DMS153 treated with DMSO at 0.1 percent for 48 hours (cell line): Measurements from ENCODE around the gene ABCF1.

Experiments used
- DNase-seq: peaks from one replicate; lab custom pipeline; 2025; ENCODE audit not compliant: unreplicated experiment; lab: John Stamatoyannopoulos, UW

The ABCF1 gene

DNA sequence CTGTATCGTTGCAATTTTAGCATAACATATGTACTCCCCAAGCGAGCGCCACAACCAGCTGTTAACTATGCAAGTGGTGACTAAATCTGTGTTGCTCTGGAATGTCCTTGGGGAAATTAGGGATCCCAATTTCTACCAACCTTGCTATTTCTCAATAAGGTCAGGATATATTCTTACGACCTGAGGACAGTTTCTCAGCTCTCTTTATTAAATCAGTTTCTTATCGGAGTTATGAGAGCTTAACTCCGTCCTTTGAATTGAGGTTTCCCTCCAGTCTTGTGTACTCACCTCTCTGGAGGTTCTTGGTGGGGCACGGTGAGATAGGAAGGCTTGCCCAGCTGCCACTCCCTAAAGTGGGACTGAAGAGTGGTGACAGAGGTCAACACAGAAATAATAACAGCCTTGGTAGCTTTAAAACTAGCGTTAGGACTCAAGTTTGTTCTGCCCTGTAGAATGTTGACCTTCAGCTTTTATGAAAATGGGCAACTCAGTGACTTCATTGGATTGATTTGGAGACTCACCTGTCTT is 47.1 kb downstream of the ABCF1 start:
- DNase-seq, result no peak

DNA sequence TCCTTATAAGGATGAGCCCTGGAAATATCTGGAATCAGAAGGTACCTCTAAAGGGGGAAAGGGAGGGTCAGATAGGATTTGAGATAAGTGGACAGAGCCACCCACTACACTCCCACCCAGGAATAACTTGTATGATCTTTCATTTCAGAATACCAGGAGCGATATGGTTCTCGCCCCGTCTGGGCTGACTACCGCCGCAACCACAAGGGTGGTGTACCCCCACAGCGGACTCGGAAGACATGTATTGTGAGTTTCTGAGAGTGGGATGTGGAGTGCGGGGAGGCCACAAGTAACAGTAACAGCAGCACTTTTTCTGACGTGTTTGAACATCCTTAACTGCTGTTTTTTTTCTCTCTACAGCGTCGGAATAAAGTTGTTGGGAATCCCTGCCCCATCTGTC is 48.3 kb downstream of the ABCF1 start:
- no peak for DNase-seq

DNA sequence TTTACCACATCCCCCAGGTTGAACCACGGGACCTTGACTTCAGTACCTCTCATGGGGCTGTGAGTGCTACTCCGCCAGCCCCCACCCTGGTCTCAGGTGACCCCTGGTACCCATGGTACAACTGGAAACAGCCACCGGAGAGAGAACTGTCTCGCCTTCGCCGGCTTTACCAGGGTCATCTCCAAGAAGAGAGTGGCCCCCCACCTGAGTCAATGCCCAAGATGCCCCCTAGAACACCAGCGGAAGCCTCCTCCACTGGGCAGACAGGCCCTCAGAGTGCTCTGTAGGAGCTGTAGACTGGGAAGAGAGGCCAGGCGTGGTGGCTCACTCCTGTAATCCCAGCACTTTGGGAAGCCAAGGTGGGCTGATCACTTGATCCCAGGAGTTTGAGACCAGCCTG is 54.3 kb downstream of the ABCF1 start:
- no peak for DNase-seq

DNA sequence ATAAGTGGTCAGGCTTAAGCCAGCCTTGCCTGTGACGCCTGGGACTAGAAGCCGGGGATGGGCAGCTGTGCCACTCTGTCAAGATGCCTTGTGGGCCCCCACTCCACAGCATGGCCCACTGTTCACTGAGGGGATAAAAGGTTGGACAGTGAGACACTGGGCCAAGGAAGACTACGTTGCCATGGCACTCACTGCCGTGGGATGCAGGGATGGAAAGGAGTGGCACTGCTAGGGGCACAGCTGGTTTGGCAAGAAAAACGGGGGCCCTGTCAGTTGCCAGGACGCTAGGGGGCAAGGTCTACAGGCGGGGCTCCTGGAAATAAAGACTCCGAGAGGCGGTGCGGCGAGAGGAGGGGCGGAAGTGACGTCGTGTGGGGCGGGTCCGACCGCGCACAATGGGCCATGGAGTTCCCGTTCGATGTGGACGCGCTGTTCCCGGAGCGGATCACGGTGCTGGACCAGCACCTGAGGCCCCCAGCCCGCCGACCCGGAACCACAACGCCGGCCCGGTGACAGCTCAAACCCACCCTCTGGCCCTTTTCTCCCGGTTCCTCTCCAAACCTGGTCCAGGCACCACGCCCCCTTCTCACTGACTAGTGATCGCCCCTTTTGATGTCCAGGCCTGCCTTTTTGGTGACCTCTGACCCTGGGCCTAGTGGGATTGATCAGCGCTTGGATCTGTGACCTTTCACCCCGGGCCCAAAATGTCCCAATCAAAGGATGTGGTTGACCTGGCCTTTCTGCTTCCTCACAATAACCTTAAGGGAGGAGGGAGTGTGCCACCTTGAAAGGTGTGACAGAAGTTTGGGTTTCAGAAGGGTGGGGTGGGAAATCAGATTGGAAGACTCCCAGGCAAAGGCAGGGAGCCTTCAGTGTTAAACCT is 55.5 kb downstream of the ABCF1 start, which contains the start of gene ATAT1:
Gene ATAT1 (plus strand): TSS at position 391 of the 883 bp plus-strand sequence.
- DNase-seq, result peak; percentile 52

DNA sequence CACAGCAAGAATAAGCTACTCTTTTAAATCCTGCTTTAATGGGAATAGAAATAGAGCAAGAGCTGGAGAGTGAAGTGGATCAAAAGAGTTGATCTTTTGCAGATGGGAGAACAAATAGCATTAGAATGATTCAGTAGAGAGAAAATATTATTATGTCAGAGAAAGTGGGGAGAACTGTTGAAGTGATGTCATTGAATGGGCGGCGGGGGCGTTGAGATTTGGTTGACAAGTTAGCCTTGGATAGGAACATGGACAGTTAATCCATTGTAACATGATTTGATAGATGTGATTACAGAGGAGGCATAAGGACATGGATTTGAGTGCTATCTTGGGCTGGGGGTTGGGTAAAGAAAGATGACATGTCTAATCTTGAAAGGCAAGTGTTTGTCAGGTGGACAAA is 64.6 kb downstream of the ABCF1 start:
- no peak for DNase-seq

DNA sequence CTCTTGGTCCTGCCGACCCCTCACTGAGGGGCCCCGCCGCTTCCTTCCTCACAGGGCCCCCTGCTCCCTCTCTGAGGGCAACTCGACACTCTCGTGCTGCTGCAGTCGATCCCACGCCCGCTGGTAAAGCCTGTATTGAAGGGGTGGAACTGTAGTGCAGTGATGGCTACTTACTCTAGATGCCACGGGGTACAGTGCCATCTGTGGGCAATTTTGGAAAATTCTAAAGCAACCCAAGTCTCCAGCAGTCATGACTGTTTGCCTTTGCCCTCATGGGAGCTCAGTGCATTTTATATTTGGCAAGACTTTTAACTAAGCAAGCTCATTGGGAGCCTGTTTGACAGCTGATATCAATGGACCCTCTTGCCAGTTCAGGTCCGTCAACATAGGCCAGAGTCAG is 69.2 kb downstream of the ABCF1 start:
- DNase-seq, result no peak

DNA sequence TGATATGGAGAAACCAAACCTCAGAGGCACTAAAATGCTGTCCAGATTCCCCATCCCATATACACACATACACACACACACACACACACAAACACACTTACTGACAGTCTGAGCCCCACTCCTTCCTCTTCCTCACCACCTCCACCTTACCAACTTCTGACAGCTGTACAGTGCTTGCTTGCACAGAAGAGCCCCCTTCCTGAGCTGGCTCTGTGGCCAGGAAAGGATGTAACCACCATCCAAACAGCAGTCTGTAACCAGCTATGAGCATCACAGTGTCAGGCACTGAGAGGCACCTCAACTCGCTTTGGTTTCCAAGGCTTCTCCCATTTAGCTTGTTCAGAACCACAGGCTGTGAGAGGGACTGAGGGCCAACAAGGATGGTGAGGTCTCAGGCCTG is 69.8 kb downstream of the ABCF1 start:
- DNase-seq, result no peak
